Measurements from ENCODE around the gene FAM107B. TPM values are rescaled to one million over a fixed set of nuclear protein-coding genes. Genes with fewer than 3 reads are reported as not detected.
"Not testable (repeated sequence)": the region's sequence is repeated elsewhere in the genome, so short reads cannot be mapped to it uniquely, and the experiment has no call there.

The FAM107B gene
- total RNA-seq: 82.8 TPM

DNA sequence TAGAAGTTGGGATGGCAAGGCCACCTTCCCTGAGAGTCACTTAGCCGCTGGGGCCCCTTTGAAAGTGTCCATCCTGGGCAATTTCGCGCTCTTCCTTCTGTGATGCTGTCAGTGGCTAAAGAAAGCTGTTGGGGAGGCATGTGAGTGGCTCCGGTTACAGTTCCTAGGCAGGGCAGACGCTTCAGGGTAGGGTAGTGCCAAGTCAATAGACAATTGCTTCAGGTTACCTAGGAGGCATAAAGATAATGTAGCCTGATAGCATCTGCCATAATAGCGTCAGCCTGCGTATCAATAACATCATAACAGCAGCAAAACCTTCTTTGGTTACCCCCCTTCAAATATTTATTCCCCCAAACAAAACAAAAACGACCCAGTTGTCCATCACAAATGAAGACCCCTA, at the start of gene FAM107B:
Gene FAM107B, minus strand, starts transcription at position 101 of the 400 bp plus-strand sequence. CDS start 234 bp downstream, outside the sequence.
- DNase-seq: no peak

DNA sequence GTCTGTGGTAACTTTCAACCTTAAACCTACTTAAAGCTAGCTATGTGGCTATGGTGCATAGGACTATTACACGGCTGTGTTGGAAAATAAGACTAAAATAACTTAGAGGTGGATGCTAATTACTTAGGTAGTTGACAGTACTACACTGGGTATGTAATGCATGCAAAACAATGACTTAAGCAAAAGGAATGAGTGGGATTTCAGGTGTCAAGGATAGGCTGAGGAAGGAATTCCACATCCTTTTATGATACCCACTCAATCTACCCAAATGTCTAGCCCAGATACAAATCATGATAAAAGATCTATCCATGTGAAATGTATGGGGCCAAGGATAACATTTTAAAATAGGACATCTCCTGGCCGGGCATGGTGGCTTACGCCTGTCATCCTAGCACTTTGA, 49.3 kb upstream of the FAM107B start:
- no peak for DNase-seq

DNA sequence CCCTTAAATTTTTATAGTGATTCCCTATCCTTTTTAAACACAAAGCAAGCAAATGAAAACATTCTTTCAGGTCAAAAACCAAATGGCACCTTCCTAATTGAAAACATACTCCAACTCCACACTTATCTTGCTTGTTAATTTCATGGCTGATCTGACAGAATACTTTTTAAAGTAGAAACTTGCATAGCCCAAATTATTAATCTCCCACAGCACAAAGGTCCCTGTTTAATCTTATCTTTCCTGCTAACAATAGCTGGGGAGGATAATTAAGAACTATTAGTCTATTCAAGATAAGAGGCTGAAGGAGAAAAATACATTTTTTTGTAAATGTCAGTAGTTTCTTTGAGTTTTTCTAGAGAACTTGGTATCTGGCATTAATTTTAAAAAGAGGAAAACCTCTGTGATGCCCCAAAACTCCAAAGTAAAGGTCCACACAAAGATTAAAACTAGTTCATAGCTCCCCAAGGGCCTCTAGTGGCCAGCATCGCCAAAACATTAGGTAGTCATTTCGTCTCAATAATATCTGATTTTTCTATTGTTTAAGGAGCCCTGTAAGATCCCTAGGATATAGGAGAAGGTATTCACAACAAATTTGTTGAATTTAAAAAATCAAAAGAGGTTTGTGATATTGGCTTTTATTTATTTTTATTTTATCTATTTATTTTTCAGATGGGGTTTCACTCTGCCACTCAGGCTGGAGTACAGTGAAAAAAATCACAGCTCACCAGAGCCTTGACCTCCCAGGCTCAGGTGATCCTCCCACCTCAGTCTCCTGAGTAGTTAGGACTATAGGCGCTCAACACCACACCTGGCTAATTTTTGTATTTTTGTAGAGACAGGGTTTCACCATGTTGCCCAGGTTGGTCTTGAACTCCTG, 48.4 kb upstream of the FAM107B start:
- no peak for DNase-seq

DNA sequence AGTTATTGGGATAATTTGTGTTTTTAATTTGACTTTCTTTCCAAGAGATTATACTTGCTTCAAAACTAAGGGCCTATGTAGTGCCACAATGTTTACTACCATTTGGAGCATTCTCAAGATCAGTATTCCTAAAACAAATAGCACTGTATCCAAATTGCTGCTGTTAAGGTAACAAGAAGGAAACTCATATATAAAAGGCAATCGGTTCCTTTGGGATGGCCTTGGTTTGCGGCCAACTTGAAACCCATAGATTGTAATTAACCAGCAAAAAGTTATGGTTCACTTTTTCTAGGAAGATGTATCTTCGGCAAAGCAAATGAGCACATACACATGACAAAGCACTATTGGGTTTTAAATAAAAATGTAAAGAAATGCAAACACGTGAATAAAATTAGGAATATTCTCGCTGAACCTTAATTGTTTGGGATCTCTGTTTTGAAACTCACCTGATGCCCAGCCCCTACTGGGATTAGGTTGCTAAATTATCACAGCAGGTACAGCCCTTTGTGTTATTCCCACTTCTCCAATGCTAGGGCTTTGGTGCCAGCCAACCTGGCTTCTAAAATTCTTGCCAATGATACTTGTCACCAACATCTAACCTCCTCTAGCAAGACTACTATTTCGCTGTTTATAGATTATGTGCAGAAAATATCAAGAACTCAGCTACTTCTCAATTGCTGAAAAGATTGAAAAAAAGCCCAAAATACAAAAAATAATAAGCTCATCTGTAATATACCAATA, 47.1 kb upstream of the FAM107B start:
- no peak for DNase-seq

DNA sequence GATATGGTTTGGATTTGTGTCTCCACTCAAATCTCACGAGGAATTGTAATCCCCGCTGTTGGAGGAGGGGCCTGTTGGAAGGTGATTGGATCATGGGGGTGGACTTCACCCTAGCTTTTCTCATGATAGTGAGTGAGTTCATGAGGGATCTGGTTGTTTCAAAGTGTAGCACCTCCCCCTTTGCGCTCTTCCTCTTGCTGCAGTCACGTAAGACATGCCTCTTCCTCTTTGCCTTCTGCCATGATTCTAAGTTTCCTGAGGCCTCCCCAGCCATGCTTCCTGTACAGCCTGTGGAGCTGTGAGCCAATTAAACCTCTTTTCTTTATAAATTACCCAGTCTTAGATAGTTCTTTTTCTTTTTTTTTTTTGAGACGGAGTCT, 46.1 kb upstream of the FAM107B start:
- DNase-seq: no peak

DNA sequence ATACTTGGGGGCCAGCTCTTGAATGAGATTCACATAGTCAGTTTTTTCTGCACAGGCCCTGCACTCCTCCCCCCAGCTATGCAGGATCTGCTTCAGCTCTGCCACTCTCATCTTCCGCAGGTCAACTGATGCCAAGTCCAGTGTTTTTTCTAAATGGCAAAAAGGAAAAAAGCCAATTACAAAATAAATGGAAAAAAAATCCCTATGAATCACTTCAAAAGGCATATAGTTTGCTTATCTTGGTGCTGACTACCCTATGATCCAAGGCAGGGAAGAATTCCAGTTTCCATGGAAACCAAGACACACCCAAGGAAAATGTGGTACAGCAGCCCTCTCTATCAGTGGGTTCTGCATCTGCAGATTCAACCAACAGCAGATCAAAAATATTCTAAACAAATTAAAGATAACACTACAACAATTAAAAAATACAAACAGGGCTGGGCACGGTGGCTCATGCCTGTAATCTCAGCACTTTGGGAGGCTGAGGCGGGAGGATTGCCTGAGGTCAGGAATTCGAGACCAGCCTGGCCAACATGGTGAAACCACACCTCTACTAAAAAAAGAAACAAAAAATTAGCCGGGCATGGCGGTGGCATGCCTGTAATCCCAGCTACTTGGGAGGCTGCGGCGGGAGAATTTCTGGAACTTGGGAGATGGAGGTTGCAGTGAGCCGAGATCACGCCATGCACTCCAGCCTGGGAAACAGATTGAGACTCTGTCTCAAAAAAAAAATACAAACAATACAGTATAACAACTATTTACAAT, 45.5 kb upstream of the FAM107B start:
- no peak for DNase-seq

DNA sequence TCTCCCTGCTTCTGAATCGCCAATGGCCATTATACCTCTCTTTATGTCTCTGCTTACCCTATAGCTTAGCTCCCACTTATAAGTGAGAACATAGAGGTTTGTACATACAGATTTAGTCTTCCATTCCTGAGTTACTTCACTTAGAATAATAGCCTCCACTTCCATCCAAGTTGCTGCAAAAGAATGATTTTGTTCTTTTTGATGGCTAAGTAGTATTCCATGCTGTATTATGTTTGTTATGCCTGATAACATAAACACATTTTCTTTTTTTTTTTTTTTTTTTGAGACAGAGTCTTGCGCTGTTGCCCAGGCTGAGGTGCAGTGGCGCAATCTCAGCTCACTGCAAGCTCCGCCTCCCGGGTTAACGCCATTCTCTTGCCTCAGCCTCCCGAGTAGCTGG, 42.0 kb upstream of the FAM107B start:
- not testable (repeated sequence) for DNase-seq

DNA sequence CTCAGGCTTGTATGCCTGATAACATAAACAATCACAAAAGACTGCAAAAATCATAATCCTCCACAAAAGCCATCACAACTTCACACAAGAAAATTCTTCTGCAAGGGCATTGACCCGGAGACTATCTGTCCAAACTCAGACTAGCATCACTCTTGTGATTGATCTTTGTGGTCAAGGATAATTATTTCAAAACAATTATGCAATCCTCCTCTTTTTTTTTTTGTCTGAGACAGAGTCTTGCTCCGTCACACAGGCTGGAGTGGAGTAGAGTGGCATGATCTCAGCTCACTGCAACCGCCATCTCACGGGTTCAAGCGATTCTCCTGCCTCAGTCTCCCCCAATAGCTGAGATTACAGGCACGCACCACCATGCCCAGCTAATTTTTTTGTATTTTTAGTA, 41.0 kb upstream of the FAM107B start:
- DNase-seq: no peak

DNA sequence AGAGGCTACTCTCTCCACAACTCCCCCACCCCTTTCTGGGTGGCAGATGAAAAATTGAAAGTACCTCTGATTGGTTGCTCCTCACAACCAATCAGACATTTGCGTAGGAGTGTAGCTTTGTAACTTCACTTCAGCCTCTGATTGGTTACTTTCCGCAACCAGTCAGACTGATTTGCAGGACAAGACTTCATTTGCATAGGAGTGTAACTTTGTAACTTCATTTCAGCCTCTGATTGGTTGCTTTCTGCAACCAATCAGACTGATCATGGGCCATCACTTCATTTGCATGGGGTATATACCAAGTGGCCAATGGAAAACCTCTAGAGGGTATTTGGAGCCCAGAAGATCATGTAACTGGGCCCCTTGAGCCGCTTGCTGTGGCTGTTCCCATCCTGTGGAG, 37.6 kb upstream of the FAM107B start:
- DNase-seq: no peak

DNA sequence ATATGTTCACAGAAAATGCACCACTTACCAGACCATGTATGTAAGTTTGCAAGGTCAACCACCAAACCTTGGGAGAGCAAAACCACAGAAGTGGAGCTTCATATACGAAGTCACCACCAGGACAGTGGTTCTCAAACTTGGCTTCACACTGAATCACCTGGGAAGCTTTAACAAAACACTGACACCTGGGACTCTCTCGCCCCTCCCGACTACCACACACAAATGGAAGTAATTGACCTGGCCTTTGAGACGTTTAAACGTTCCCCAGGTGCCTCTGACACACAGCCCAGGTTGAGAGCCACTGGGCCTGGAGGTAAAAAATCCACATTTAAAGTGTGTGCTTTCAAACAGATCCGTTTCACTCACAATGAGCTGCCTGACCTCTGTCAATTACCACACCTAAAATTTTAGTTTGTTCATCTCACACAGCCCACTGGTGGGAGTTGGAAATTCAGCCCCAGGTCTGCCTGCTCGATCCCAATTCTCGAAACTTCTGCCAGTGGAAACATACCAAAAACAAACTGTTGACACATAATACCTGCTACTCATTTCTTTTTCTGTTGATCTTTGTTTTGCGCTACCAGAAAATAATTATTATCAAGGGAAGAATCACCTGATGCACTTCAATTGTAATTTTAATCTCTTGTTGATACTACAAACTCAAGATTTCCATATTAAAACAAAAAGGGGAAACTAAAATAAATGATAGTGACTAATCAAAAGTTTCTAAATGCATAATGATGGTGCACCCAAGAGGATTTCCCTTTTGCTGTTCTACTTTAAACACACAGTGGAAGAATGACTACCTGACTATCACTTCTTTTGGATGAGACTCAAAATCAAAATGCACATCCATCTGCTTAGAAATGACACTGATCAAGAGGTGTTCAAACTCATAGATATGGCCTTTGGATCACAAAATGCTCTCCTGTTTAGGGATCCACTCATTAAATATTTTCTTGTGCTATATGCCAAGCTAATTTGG, 36.6 kb upstream of the FAM107B start:
- DNase-seq: no peak

DNA sequence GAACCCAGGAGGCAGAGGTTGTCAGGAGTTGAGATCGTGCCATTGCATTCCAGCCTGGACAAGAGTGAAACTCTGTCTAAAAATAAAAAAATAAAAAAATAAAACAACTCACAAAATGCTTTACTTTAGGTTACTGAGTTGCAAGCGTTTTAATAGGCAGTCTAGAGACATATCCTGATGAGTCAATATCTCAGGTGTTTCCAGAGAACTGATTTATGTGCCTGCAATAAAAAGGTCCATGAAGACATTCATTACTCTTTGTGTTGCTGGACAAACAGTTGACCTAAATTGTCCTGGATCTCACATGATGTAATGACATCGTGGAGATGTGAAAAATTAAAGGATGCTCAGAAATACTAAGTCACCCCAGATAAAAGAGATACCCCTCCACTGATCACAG, 31.6 kb upstream of the FAM107B start:
- no peak for DNase-seq

DNA sequence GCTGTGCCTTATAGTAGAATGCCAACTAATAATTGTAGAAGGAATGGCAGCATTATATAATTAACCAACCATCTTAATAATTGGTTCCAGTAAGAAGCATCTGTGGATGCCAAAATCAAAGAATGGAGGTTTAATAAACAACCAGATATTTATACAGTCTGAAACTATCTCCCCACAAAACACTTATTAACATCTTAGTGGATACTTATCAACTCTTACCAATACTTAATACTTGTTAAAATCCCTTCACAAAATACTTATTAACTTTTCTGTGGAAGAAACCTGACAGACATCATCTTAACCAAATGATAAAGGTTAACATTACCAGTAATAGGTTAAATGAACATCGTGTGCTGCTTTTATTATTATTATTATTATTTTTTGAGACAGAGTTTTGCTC, 29.1 kb upstream of the FAM107B start:
- no peak for DNase-seq

DNA sequence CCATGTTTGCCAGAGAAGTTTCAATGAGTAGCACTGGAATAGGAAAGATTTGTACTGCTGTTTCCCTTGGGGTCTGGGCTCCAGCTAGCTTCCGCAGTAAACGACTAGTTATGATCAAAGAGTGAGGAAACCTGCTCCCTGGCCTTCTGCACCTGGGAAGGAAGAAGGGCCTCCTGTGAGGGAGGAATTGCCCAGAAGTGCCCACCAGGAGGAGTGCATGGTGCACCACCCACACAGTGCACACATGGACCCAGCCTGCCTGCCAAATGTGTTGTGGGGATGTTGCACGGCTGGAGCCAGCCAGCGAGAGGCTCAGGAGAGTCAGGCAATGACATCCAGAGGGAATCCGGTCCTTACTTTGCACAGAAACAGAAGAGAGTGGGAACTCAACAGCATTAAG, 27.0 kb upstream of the FAM107B start:
- no peak for DNase-seq

DNA sequence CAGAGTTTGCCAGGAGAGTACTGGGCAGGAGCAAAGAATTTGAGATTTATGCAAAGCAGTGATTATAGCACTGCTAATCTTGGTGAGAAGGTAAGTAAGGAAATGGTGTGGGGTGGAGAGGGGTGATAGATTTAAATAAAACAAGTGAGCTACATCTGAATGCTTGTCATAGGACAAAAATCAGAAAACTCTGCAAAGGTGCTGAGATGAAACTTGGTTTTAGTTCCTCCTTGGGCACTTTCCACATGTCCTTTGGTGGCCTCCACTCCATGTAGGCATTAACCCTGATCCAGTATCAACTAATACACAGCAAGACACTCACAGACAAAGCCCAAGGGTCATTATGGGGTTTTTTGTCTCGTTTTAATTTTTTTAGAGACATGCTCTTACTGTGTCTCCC, 25.7 kb upstream of the FAM107B start:
- no peak for DNase-seq

DNA sequence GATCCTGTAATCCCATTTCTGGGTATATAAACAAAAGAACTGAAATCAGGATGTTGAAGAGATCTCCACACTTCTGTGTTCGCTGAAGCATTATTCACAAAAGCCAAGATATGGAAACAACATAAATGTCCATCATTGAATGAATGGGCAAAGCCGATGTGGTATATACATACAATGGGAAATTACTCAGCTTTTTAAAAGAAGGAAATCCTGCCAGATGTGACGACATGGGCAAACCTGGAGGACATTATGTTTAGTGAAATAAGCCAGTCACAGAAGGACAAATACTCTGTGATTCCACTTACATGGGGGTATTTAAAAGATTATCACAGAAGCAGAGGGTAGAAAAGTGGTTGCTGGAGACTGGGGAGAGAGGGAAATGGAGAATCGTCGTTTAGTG, 23.9 kb upstream of the FAM107B start:
- DNase-seq: no peak

DNA sequence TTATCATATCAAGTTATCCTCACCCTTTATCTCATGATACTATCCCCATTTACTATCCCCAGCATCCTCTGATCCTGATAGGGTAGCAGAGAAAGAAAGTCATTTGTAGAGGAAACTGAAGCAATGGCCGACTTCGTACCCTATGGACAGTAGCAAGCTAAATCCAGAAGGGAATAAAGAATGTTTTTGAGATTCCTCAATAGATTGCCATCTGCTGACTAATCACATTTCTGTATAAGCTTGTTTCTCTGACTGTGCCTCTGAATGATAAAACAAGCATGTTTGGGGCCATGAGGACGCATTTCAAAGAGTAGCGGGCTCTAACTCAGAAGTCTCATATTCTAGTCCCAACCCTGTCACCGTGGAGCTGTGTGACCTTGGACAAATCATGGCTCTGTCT, 13.2 kb upstream of the FAM107B start:
- no peak for DNase-seq

DNA sequence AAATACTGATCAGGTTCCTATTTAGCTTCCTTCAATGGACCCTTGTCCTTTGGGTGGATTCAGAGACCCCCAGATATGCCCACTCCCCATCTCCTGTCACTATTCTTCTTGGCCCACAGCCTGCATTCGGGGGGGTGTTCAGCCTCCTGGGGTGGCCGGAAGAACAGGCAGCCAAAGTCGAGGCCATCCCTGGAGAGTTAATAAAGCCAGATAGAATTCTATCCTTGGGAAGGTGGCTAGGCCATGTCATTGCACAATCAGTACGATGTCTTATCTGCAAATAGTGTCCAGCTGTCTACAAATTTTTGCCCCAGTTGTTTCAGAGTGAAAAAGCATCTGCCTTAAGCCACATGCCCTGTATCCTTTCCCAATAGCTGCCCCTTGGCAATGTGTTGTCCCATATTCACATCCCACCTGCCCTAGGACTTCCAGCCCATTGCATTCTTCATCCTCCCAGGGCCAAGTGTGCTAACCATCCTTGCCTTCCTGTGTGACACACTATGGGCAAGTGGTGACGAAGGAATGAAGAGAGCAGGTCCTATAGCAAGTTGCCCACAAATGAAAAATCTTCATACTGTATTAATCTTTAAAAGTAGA, 9.9 kb upstream of the FAM107B start:
- no peak for DNase-seq

DNA sequence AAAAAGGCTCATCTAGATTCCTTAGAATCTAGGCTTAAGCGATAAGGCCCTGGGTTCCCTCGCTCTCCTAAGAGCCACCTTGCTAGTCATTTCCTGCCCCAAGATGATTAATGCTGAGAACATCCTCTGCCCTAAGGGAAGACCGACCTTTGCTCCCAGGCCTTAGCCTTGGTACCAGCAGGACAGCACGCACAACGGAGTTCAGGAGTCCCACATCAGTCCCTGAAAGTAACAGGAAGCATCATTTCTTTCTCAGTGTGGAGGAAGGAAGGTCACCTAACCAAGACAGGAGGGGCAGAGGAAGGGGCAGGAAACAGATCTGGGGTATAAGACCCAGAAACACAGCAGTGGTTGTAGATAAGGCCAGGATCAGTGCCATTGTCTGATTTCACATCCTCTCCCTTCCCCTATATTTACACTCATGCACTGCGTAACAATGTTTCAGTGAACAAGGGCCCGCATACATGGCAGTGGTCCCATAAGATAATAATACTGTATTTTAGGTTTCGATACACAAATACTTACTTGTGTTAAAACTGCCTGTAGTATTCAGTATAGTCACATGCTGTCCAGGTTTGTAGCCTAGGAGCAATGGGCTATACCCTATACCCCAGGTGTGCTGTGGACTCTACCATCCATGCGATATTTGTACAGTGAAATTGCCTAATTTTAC, 8.1 kb upstream of the FAM107B start:
- DNase-seq: no peak

DNA sequence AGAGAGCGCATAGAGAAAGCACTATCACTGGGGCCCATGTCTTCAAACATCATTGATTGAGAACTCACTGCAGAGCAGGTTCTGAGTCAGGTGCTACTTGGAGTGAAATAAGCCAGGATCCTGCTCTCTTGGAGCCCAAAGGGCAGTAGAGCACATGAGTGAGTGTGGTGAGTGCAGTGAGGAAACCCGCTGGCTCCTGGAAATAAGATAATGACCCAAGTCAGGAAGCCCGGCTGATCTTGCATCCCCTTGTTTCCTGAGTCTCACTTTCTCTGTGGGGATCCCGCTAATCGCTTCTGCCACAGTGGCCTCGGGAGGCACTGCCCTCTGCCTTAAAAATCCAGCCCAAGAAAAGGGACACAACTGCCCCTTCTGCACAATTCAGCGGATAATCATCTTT, 7.1 kb upstream of the FAM107B start:
- DNase-seq: no peak

DNA sequence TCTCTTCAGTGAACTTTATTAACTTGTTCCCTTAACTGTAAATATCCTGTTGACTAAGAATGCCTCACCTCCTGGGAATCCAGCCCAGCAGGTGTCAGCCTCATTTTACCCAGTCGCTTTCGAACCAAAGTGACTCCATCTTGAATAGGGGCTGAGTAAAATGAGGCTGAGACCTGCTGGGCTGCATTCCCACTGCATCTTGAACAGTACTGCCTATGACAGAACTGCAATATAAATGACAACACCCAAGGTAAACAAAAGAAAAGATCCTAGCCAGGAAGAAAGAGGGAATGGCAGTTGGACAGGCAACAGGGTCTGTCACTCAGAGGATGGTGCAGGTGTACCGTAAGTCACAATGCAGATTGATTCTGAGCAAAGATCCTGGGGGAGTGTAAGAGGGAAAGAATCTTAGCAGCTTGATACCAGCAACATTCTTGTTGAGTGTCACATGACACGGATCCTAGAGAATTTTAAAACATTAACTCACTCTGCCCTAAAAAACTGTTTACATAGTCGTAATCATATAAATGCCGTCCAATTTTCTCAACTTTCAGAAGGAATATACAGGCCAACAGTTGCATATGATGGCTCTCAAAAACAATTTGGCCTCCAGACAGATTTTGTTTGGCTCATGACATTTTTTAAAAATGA, 4.4 kb upstream of the FAM107B start:
- DNase-seq: no peak

All from occipital lobe (tissue), 2 donors.